Raji (cell line): Measurements from ENCODE around the gene C19orf33.
A peak's percentile ranks its signal among the peaks of the same experiment; 100 is the strongest.

Source experiments
- POLR2A ChIP-seq: IDR thresholded peaks from 2 replicates; pipeline ENCODE4 v1.6.1; 2011; ENCODE audit warnings: low read depth, low read length, control low read depth; ENCODE audit not compliant: insufficient read depth

C19orf33 gene

GRCh38 chr19:38303517-38304351, at the start of gene C19orf33:
C19orf33 (plus strand) TSS chr19:38304251; CDS start chr19:38304262, 11 bp downstream.
- TF ChIP-seq POLR2A: no peak

GRCh38 chr19:38255383-38256014, 48.6 kb upstream of the C19orf33 start:
- TF ChIP-seq POLR2A: no peak

GRCh38 chr19:38262585-38263268, 41.3 kb upstream of the C19orf33 start:
- TF ChIP-seq POLR2A: no peak

DNA sequence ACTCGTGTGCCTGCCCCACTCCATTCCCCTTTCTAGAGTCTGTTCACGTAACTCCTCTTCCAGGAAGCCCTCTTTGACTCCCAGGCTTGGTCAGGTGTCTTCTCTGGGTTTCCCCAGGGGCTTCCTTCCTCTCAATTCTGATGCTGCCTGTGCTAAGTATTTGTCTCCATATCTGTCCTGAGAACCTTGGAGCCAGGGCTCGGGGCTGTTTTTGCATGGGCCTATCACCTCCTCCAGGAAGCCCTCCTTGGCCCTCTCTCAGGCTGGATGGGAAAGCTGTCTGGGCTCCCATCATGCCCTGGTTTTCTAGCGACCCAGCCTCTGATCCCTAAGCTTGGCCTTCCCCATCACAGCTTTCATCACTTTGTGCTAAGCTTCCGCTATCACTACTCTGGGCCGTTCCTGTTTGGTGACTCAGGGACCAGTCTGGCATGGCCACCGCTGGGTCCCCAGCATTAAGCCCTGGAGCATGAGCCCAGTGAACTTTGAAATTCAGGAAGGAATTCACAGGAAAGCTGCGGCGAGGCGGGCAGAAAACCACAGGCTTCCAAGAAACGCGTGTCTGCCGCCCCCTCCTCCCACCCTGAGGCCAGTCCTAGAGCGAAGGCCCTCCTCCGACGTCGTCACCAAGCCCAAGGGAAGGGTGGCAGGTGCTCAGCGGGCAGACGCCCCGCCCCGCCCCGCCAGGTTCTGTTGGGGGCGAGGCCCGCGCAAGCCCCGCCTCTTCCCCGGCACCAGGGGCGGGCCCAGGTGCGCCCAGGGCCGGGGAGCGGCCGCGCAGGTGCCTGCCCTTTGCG, 40.2 kb upstream of the C19orf33 start:
- peak; percentile 40; the same call in 1 of the 2 replicates for TF ChIP-seq POLR2A

DNA sequence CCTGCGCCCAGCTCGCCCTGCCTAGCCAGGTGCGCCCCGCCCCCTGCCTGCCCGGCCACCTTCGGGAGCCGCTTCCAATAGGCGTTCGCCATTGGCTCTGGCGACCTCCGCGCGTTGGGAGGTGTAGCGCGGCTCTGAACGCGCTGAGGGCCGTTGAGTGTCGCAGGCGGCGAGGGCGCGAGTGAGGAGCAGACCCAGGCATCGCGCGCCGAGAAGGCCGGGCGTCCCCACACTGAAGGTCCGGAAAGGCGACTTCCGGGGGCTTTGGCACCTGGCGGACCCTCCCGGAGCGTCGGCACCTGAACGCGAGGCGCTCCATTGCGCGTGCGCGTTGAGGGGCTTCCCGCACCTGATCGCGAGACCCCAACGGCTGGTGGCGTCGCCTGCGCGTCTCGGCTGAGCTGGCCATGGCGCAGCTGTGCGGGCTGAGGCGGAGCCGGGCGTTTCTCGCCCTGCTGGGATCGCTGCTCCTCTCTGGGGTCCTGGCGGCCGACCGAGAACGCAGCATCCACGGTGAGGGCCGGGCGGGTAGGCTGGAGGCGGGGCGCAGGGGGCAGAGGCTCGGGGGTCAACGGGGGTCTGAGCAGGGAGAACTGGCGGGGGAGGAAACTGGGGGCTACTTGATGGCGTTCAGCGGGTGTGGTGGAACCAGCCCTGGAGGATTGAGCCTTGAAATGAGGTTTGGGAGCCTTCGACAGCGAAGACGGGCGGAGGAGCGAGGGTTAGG, 39.4 kb upstream of the C19orf33 start, which contains the start of gene SPINT2:
SPINT2 (plus strand) TSS at position 88 of the 727 bp plus-strand sequence; CDS start at position 408, 320 bp downstream.
- TF ChIP-seq POLR2A: peak; percentile 52

GRCh38 chr19:38265213-38265861, 38.7 kb upstream of the C19orf33 start:
- no peak for TF ChIP-seq POLR2A

GRCh38 chr19:38265921-38266429, 38.1 kb upstream of the C19orf33 start:
- no peak for TF ChIP-seq POLR2A

DNA sequence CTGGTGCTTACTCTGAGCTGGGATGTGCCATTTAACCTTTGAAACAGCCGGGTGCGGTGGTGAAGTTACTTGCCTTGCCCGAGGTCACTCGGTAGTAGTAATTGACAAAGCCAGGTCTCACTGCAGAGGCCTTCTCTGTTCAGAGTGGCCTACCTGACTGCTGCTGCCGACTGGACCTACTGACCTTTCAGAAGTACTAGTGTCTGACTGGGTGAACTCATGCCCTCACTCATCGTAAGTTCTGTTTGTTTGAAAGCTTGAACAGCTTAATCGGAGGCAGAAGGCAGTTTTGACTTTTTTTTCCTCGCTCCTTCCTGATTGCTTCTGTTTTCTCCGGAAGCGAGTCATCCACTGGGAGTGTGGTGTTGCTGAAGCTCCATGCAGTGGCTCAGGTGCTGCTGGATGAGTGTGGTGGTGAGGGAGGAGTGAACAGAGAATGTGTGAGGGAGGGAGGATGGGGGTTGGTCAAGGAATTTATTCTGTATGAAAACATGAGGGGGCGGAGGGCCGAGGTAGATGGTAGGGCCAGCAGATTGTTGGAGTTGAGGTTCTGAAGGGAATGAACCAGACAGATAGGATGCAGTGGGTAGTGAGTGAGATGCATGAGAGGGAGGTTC, 37.0 kb upstream of the C19orf33 start:
- TF ChIP-seq POLR2A: no peak

- TF ChIP-seq POLR2A: no peak
These were observed 36.1 kb upstream of the C19orf33 start for GRCh38 chr19:38267761-38268483.

DNA sequence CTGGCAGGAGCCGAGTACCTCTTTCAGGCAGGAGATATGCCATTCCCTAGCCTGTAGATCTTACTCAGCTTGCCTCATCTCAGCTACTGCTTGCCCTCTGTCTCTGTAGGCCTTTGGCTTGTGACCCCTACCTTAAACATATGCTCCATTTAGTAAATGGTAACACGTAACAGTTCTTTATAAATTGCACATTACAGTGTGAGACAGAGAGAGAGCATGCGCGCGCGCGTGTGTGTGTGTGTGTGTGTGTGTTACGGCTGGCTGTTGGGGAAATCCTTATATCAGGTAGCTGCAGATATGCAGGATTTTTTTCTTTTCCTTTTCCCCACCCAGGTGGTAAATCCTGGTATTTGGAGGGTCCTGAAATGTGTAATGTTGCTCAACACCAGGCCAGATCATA, 35.5 kb upstream of the C19orf33 start:
- no peak for TF ChIP-seq POLR2A

DNA sequence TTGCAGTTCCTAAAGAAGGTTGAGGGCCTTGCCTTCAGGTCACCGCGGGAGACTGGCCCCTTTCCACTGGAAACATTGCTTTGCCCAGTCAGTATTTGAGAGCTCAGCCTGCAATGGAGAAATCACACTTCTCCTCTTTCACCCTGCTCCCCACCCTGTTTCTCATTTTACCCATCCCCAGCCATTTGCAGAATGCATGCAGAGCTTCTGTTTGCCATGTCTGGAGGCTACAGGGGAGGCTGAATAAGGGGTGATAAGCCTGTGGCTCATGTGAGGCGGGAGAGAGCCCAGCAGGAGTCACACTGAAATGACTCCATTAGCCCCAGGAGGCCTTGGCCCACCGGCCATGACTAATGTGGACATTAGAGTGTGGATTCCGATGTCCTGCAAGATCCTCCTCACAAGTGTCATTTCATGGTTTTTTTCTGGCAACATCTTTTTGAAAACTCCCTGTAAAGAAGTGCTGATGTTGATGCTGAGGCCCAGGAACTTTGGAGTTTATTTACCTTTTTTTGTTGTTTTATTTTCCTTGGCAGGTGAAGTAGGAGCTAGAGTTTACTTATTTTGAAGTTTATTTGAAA, 33.4 kb upstream of the C19orf33 start:
- TF ChIP-seq POLR2A: no peak

GRCh38 chr19:38273499-38273898, 30.6 kb upstream of the C19orf33 start:
- no peak for TF ChIP-seq POLR2A

DNA sequence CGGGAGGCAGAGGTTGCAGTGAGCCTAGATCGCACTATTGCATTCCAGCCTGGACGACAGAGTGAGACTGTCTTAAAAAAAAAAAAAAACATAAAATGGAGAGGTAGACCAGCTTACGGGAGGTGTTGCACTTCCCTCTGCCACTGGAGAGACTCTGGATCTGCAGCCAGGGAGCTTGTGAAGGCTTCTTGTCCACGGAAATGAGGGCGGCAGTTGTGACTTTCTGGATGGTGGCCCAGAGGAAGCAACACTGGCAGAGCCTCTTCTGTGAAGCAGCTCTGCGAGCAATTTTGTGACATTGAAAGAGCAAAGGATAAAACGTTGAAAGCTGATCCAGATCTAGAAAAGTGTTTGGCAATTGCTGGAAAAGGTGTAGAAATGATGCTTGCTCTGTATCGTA, 29.3 kb upstream of the C19orf33 start:
- no peak for TF ChIP-seq POLR2A
